ENCODE measurements around the gene TRRAP.

GRCh38 chr7:99035723-99036545 lies 157.6 kb downstream of the TRRAP start:
- no peak for TF ChIP-seq CTCF (IDR thresholded peaks at IDR 0.05; ENCODE audit: low read depth, low read length, missing input control)
- TF ChIP-seq EGR1 (IDR thresholded peaks at IDR 0.05; ENCODE audit: low read depth in 2 of 2): no peak
- TF ChIP-seq RAD21 (IDR thresholded peaks at IDR 0.05): no peak
- TF ChIP-seq TAF1 (conservative IDR thresholded peaks at IDR 0.05): no peak
- TF ChIP-seq YY1 (IDR thresholded peaks at IDR 0.05): no peak
- no peak for TF ChIP-seq JUND (IDR thresholded peaks at IDR 0.05)
- TF ChIP-seq FOXA1 (IDR thresholded peaks at IDR 0.05): no peak
- TF ChIP-seq ZBTB33 (IDR thresholded peaks at IDR 0.05): no peak
- TF ChIP-seq REST (IDR thresholded peaks at IDR 0.05): no peak
- TF ChIP-seq NR2F2 (IDR thresholded peaks at IDR 0.05): no peak
- TF ChIP-seq FOXA2 (IDR thresholded peaks at IDR 0.05): no peak
- TF ChIP-seq GABPA (IDR thresholded peaks at IDR 0.05 in 1 of 2, conservative IDR thresholded peaks at IDR 0.05 in 1 of 2): no peak
